ENCODE measurements around the gene PLXNB2. TPM values are rescaled to one million over a fixed set of nuclear protein-coding genes. Genes with fewer than 3 reads are reported as not detected.

The PLXNB2 gene
- total RNA-seq, 1 donor from 2014 or later, result 8.9 TPM

DNA sequence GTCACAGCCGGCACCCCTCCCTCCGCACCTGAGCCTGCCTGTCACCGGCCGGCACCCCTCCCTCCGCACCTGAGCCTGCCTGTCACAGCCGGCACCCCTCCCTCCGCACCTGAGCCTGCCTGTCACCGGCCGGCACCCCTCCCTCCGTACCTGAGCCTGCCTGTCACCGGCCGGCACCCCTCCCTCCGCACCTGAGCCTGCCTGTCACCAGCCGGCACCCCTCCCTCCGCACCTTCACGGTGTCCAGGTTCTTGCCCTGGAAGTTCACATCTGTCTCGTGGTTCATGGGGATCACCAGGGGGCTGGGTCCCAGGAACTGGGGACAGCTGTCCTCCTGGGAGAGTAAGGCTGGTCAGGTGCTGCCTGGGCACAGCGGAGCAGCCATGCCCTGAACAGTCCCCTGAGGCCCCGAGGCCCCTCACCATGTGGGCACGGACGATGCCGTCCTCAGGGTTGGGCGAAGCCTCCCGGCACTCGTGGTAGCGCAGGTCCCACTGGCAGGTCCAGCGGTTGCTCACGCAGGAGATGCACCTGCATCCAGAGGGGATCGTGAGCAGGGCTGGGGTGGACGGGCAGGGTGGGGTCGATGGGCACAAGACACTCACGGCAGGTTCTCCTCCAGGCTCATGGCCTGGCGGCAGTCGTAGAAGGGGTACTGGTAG is 21.7 kb downstream of the PLXNB2 start:
- Mint-ChIP-seq H3K27ac (no peak overlapping the region), H3K27me3 (ENCODE audit: insufficient read depth) (no peaks in the 10 kb centered on the region), H3K4me3 (no peak overlapping the region), H3K9me3 (no peaks in the 10 kb centered on the region), H3K4me1 (ENCODE audit: low read depth) (no peaks in the 10 kb centered on the region), H3K36me3 (ENCODE audit: low read depth) (no peaks in the 10 kb centered on the region)
- no peak for DNase-seq (ENCODE audit: low spot score)
- intact Hi-C loops (cut with micrococcal nuclease), result no loop called here

- no peaks in the 10 kb centered on the region for H3K27me3 Mint-ChIP-seq (ENCODE audit: insufficient read depth)
- H3K9me3 Mint-ChIP-seq, result no peaks in the 10 kb centered on the region
- no peak overlapping the region for H3K27ac Mint-ChIP-seq
- no peaks in the 10 kb centered on the region for H3K36me3 Mint-ChIP-seq (ENCODE audit: low read depth)
- H3K4me3 Mint-ChIP-seq, result no peak overlapping the region
- intact Hi-C loops (cut with micrococcal nuclease), result no loop called here
- DNase-seq (ENCODE audit: low spot score), result no peak
- H3K4me1 Mint-ChIP-seq (ENCODE audit: low read depth), result no peaks in the 10 kb centered on the region
Measured at GRCh38 chr22:50284479-50284878, 23.0 kb downstream of the PLXNB2 start.

DNA sequence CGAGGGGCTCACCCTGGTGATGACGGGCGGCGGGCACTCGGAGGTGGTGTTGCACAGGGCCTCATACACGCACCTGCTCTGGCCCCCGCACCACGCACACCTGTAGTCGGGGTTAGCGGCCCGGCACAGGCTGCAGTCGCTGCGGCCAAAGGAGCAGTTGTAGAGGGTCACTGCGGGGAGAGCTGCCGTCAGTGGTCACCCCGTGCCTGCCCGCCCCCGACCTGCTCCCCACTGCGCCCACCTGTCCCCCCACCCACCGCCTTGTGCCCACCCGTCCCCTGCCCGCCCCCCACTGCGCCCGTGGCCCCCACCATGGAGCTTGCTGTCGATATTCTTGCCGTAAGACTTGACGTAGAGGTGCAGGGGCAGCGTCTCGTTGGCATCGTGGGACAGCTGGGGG is 23.6 kb downstream of the PLXNB2 start:
- H3K36me3 Mint-ChIP-seq (ENCODE audit: low read depth), result no peaks in the 10 kb centered on the region
- no peaks in the 10 kb centered on the region for H3K9me3 Mint-ChIP-seq
- DNase-seq (ENCODE audit: low spot score), result no peak
- no peaks in the 10 kb centered on the region for H3K4me1 Mint-ChIP-seq (ENCODE audit: low read depth)
- intact Hi-C loops (cut with micrococcal nuclease), result no loop called here
- H3K4me3 Mint-ChIP-seq, result no peak overlapping the region
- no peaks in the 10 kb centered on the region for H3K27me3 Mint-ChIP-seq (ENCODE audit: insufficient read depth)
- no peak overlapping the region for H3K27ac Mint-ChIP-seq

DNA sequence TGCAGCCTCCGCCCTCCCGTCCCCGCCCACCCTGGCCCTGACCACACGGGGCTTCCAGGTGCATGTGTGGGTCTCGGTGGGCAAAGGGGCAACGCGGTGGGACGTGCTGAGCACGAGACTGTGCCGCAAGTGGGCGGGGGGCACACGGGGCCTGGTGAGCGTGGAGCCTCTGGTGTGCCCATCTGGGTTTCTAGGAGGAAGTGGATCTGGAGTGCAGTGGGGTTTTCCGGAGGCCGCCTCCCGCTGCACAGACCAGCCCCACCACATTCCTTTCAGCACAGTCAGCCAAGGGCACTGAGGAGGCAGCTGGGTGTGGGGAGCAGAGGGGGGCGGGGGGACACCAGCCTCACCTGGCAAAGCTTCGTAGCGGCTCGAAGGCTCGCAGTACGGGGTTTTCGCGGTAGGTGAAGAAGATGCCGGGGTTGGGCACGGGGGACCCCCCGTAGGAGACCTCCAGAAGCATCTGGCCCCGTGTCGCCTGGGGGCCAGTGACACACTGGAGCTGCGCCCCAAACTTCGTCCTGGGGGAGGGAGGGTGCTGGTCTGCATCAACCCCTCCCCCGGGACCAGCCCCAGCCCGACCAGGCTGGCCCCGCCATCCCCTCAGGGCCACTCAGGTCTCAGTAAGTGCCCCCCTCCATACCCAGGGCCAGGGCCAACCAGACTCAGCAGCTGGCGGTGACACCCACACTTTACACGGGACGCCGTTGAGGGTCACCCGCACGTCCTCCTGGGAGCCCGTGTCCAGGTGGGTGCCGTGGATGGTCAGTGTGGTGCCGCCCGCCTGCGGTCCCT is 24.9 kb downstream of the PLXNB2 start:
- Mint-ChIP-seq H3K36me3 (ENCODE audit: low read depth) (no peaks in the 10 kb centered on the region), H3K4me3 (no peak overlapping the region), H3K27me3 (ENCODE audit: insufficient read depth) (no peaks in the 10 kb centered on the region), H3K4me1 (ENCODE audit: low read depth) (no peaks in the 10 kb centered on the region), H3K27ac (no peak overlapping the region), H3K9me3 (no peaks in the 10 kb centered on the region)
- intact Hi-C loops (cut with micrococcal nuclease), result no loop called here
- no peak for DNase-seq (ENCODE audit: low spot score)

DNA sequence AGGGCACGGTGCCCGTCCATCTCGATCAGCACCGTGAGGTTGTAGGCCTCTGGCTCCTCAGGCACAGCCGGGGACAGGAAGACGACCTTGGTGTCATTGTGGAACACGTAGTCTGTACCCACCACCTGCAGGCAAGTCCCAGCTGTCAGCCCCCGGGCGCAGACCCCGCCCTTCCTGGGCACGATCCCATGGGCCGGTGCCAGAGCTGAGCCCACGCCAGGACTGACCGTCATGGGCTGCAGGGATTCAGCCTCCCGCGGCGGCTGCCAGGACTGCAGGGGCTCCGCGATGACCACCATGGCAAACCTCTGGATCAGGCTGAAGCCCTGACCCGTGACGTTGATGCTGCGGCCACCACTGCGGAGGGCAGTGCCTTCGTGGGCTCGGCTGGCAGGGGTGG is 25.5 kb downstream of the PLXNB2 start:
- intact Hi-C loops (cut with micrococcal nuclease), result no loop called here
- H3K4me3 Mint-ChIP-seq, result no peak overlapping the region
- H3K36me3 Mint-ChIP-seq (ENCODE audit: low read depth), result no peaks in the 10 kb centered on the region
- H3K27ac Mint-ChIP-seq, result no peak overlapping the region
- H3K27me3 Mint-ChIP-seq (ENCODE audit: insufficient read depth), result no peaks in the 10 kb centered on the region
- DNase-seq (ENCODE audit: low spot score), result no peak
- no peaks in the 10 kb centered on the region for H3K4me1 Mint-ChIP-seq (ENCODE audit: low read depth)
- H3K9me3 Mint-ChIP-seq, result no peaks in the 10 kb centered on the region

GRCh38 chr22:50281384-50281760 is 26.1 kb downstream of the PLXNB2 start:
- H3K27me3 Mint-ChIP-seq (ENCODE audit: insufficient read depth), result no peaks in the 10 kb centered on the region
- H3K9me3 Mint-ChIP-seq, result no peaks in the 10 kb centered on the region
- no peak overlapping the region for H3K27ac Mint-ChIP-seq
- DNase-seq (ENCODE audit: low spot score), result no peak
- intact Hi-C loops (cut with micrococcal nuclease), result no loop called here
- H3K36me3 Mint-ChIP-seq (ENCODE audit: low read depth), result no peaks in the 10 kb centered on the region
- H3K4me1 Mint-ChIP-seq (ENCODE audit: low read depth), result no peaks in the 10 kb centered on the region
- H3K4me3 Mint-ChIP-seq, result no peak overlapping the region

GRCh38 chr22:50280708-50281383 is 26.6 kb downstream of the PLXNB2 start:
- Mint-ChIP-seq H3K36me3 (ENCODE audit: low read depth) (no peaks in the 10 kb centered on the region), H3K4me3 (no peak overlapping the region), H3K9me3 (no peaks in the 10 kb centered on the region), H3K4me1 (ENCODE audit: low read depth) (no peaks in the 10 kb centered on the region), H3K27ac (no peak overlapping the region), H3K27me3 (ENCODE audit: insufficient read depth) (no peaks in the 10 kb centered on the region)
- no peak for DNase-seq (ENCODE audit: low spot score)
- intact Hi-C loops (cut with micrococcal nuclease), result no loop called here

DNA sequence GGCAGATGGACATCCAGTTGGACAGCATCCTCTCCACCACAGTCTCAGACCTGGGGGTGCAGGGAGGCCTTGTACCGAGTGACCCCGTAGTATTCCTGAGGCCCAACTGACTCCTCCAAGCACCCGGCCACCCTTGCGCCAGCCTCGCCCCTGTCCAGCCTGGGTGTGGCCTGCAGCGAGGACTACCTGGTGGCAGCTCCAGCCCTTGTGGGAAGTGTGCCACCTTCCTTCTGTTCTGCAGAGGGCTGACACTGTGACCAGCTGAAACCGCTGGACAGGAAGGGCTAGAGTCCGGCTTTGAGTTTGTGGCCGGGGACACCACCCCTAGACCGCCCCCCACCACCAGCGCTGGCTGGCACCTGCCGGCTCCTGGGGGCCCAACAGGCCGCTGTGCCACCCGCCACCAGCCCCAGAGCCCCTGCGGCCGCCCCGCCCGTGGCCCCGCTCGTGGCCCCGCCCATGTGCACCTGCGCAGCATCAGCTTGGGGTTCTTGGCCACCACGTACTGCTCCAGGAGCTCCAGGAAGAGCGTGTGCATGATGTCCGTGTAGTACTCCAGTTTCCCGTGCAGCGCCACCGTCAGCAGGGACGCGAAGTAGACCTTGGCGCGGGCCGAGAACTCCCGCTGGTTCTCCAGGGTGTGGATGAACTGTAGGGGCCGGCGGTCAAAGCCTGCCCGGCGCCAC is 27.3 kb downstream of the PLXNB2 start:
- H3K27me3 Mint-ChIP-seq (ENCODE audit: insufficient read depth), result no peaks in the 10 kb centered on the region
- no peak overlapping the region for H3K4me3 Mint-ChIP-seq
- intact Hi-C loops (cut with micrococcal nuclease), result no loop called here
- no peaks in the 10 kb centered on the region for H3K36me3 Mint-ChIP-seq (ENCODE audit: low read depth)
- H3K9me3 Mint-ChIP-seq, result no peaks in the 10 kb centered on the region
- no peak overlapping the region for H3K27ac Mint-ChIP-seq
- H3K4me1 Mint-ChIP-seq (ENCODE audit: low read depth), result no peaks in the 10 kb centered on the region
- DNase-seq (ENCODE audit: low spot score), result no peak

GRCh38 chr22:50278956-50279619 is 28.4 kb downstream of the PLXNB2 start:
- intact Hi-C loops (cut with micrococcal nuclease), result no loop called here
- peaks cover 2% of the 10 kb centered on the region for H3K4me1 Mint-ChIP-seq (ENCODE audit: low read depth)
- no peak overlapping the region for H3K27ac Mint-ChIP-seq
- H3K27me3 Mint-ChIP-seq (ENCODE audit: insufficient read depth), result no peaks in the 10 kb centered on the region
- no peaks in the 10 kb centered on the region for H3K9me3 Mint-ChIP-seq
- no peaks in the 10 kb centered on the region for H3K36me3 Mint-ChIP-seq (ENCODE audit: low read depth)
- DNase-seq (ENCODE audit: low spot score), result no peak
- H3K4me3 Mint-ChIP-seq, result no peak overlapping the region

- Mint-ChIP-seq H3K4me3 (no peak overlapping the region), H3K36me3 (ENCODE audit: low read depth) (no peaks in the 10 kb centered on the region), H3K4me1 (ENCODE audit: low read depth) (peaks cover 6% of the 10 kb centered on the region), H3K27me3 (ENCODE audit: insufficient read depth) (no peaks in the 10 kb centered on the region), H3K9me3 (no peaks in the 10 kb centered on the region), H3K27ac (no peak overlapping the region)
- no peak for DNase-seq (ENCODE audit: low spot score)
- intact Hi-C loops (cut with micrococcal nuclease), result no loop called here
Measured at GRCh38 chr22:50278461-50278860, 29.0 kb downstream of the PLXNB2 start.

- H3K36me3 Mint-ChIP-seq (ENCODE audit: low read depth), result no peaks in the 10 kb centered on the region
- no peak overlapping the region for H3K4me3 Mint-ChIP-seq
- intact Hi-C loops (cut with micrococcal nuclease), result no loop called here
- no peak for DNase-seq (ENCODE audit: low spot score)
- no peak overlapping the region for H3K27ac Mint-ChIP-seq
- no peaks in the 10 kb centered on the region for H3K9me3 Mint-ChIP-seq
- peaks cover 6% of the 10 kb centered on the region for H3K4me1 Mint-ChIP-seq (ENCODE audit: low read depth)
- H3K27me3 Mint-ChIP-seq (ENCODE audit: insufficient read depth), result peaks cover 3% of the 10 kb centered on the region
Measured at GRCh38 chr22:50277761-50278160, 29.7 kb downstream of the PLXNB2 start.

DNA sequence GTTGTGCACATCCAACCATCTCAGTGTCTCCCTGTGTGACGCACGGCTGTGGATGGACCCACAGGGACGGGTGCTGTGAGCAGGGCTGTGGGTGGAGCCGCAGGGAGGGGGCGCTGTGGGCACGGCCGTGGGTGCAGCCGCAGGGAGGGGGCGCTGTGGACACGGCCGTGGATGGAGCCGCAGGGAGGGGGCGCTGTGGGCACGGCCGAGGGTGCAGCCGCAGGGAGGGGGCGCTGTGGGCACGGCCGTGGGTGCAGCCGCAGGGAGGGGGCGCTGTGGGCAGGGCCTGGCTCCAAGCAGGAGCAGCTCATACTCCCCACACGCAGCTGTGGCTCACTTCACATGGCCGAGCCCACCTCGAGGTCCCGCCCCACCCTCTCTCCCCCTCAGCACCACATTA is 31.3 kb downstream of the PLXNB2 start:
- H3K27ac Mint-ChIP-seq, result no peak overlapping the region
- H3K36me3 Mint-ChIP-seq (ENCODE audit: low read depth), result no peaks in the 10 kb centered on the region
- intact Hi-C loops (cut with micrococcal nuclease), result no loop called here
- no peak overlapping the region for H3K4me3 Mint-ChIP-seq
- peaks cover 6% of the 10 kb centered on the region for H3K4me1 Mint-ChIP-seq (ENCODE audit: low read depth)
- no peaks in the 10 kb centered on the region for H3K9me3 Mint-ChIP-seq
- DNase-seq (ENCODE audit: low spot score), result no peak
- peaks cover 8% of the 10 kb centered on the region for H3K27me3 Mint-ChIP-seq (ENCODE audit: insufficient read depth)

All from activated T-helper 1 cell treated with anti-CD3 and anti-CD28 coated beads, Interleukin-12 subunit alpha, Interleukin-12 subunit beta, Interleukin-2, Interleukin-4 antibody, amounts not matched to agents 30 ng/mL and 10 ng/mL and 1 ng/mL, durations not matched to agents 14 hours and 24 hours and 36 hours (primary cell).